ENCODE results near the gene ATP8A2. TPM values are rescaled to one million over a fixed set of nuclear protein-coding genes. Genes with fewer than 3 reads are reported as not detected.

The ATP8A2 gene
- total and polyA plus RNA-seq, 9 donors = 0.23 to 0.95 (median 0.35) TPM

GRCh38 chr13:25490236-25490635, 118.5 kb downstream of the ATP8A2 start:
- DNase-seq = no peak
- Histone ChIP-seq H3K27ac (no peak overlapping the region), H3K4me3 (no peak overlapping the region), H3K4me1 (ENCODE audit: insufficient read depth) (no peaks in the 10 kb centered on the region), H3K27me3 (no peaks in the 10 kb centered on the region), H3K36me3 (no peaks in the 10 kb centered on the region), H3K9me3 (no peaks in the 10 kb centered on the region)
- 78 to 81% (median 78%) methylated on average over 9 of the region's 9 CpGs for WGBS, 3 donors
- intact Hi-C loops (cut with DNase I) = no loop called here
- TF ChIP-seq CTCF (IDR thresholded peaks at IDR 0.05) (no peak), EP300 (IDR thresholded peaks at IDR 0.05) (no peak), POLR2A (IDR thresholded peaks at IDR 0.05) (no peak)

- H3K4me1 ChIP-seq (ENCODE audit: insufficient read depth) = no peaks in the 10 kb centered on the region
- no peaks in the 10 kb centered on the region for H3K27me3 ChIP-seq
- no peak for DNase-seq
- WGBS, 3 donors = 49 to 64% (median 54%) methylated on average over 10 of the region's 10 CpGs
- no peak overlapping the region for H3K27ac ChIP-seq
- H3K9me3 ChIP-seq = no peaks in the 10 kb centered on the region
- H3K36me3 ChIP-seq = no peaks in the 10 kb centered on the region
- intact Hi-C loops (cut with DNase I) = no loop called here
- H3K4me3 ChIP-seq = no peak overlapping the region
- TF ChIP-seq EP300 (IDR thresholded peaks at IDR 0.05) = no peak
Observed at GRCh38 chr13:25493931-25494640, 122.3 kb downstream of the ATP8A2 start.

GRCh38 chr13:25494698-25495411, 123.1 kb downstream of the ATP8A2 start:
- 30 to 46% (median 32%) methylated on average over 9 of the region's 9 CpGs for WGBS, 3 donors
- no peaks in the 10 kb centered on the region for H3K9me3 ChIP-seq
- no peaks in the 10 kb centered on the region for H3K36me3 ChIP-seq
- TF ChIP-seq POLR2A (IDR thresholded peaks at IDR 0.05) (no peak), EP300 (IDR thresholded peaks at IDR 0.05) (no peak), CTCF (IDR thresholded peaks at IDR 0.05) (no peak)
- no peaks in the 10 kb centered on the region for H3K27me3 ChIP-seq
- no peak overlapping the region for H3K27ac ChIP-seq
- intact Hi-C loops (cut with DNase I) = no loop called here
- H3K4me3 ChIP-seq = no peak overlapping the region
- DNase-seq = no peak
- no peaks in the 10 kb centered on the region for H3K4me1 ChIP-seq (ENCODE audit: insufficient read depth)

GRCh38 chr13:25501231-25501630, 129.5 kb downstream of the ATP8A2 start:
- TF ChIP-seq EP300 (IDR thresholded peaks at IDR 0.05) (no peak), CTCF (IDR thresholded peaks at IDR 0.05) (no peak), POLR2A (IDR thresholded peaks at IDR 0.05) (no peak)
- Histone ChIP-seq H3K4me1 (ENCODE audit: insufficient read depth) (no peaks in the 10 kb centered on the region), H3K27ac (no peak overlapping the region), H3K36me3 (no peaks in the 10 kb centered on the region), H3K27me3 (no peaks in the 10 kb centered on the region), H3K9me3 (no peaks in the 10 kb centered on the region), H3K4me3 (no peak overlapping the region)
- no peak for DNase-seq
- 67 to 71% (median 71%) methylated on average over 3 of the region's 3 CpGs for WGBS, 3 donors
- intact Hi-C loops (cut with DNase I) = no loop called here

GRCh38 chr13:25502031-25502430, 130.3 kb downstream of the ATP8A2 start:
- H3K9me3 ChIP-seq = no peaks in the 10 kb centered on the region
- intact Hi-C loops (cut with DNase I) = no loop called here
- WGBS, 3 donors = 68 to 76% (median 71%) methylated on average over 3 of the region's 3 CpGs
- H3K36me3 ChIP-seq = no peaks in the 10 kb centered on the region
- TF ChIP-seq POLR2A (IDR thresholded peaks at IDR 0.05) = no peak
- TF ChIP-seq EP300 (IDR thresholded peaks at IDR 0.05) = no peak
- TF ChIP-seq CTCF (IDR thresholded peaks at IDR 0.05) = no peak
- no peaks in the 10 kb centered on the region for H3K4me1 ChIP-seq (ENCODE audit: insufficient read depth)
- DNase-seq = no peak
- H3K4me3 ChIP-seq = no peak overlapping the region
- no peak overlapping the region for H3K27ac ChIP-seq
- no peaks in the 10 kb centered on the region for H3K27me3 ChIP-seq
